Stomach (tissue), 4 donors: ENCODE measurements around the gene TMEM131.

Source experiments
- CTCF ChIP-seq, 7 experiments: fragments of 450-650 bp in 4 of 7; fragments of 200-600 bp in 3 of 7; sonication (generic) in 3 of 7; IDR thresholded peaks; one replicate each; pipeline ENCODE4 v1.5.1; 2016 to 2019; ENCODE audit warnings: antibody characterized with exemption in 7 of 7, control low read depth in 2 of 7, mild to moderate bottlenecking in 1 of 7
- EP300 ChIP-seq: sonication (generic); formaldehyde crosslinking; IDR thresholded peaks from one replicate; pipeline ENCODE4 v1.6.1; 2017; ENCODE audit warnings: antibody characterized with exemption
- POLR2A ChIP-seq, 4 donors: fragments of 450-650 bp; IDR thresholded peaks; one replicate each; pipeline ENCODE4 v1.6.1; 2016; ENCODE audit warnings: antibody characterized with exemption in 4 of 4, control low read depth in 2 of 4, mild to moderate bottlenecking in 1 of 4, moderate library complexity in 1 of 4
- POLR2AphosphoS5 ChIP-seq, 3 donors: sonication (generic); formaldehyde crosslinking; IDR thresholded peaks; one replicate each; pipeline ENCODE4 v1.6.1; 2016; ENCODE audit warnings: antibody characterized with exemption in 3 of 3

GRCh38 chr2:97953853-97954252, 41.9 kb downstream of the TMEM131 start:
- TF ChIP-seq CTCF (IDR thresholded peaks at IDR 0.05): no peak
- TF ChIP-seq POLR2A (IDR thresholded peaks at IDR 0.05): no peak
- no peak for TF ChIP-seq POLR2AphosphoS5 (IDR thresholded peaks at IDR 0.05)
- no peak for TF ChIP-seq EP300
